ENCODE data around the gene CD244. TPM values are rescaled to one million over a fixed set of nuclear protein-coding genes. Genes with fewer than 3 reads are reported as not detected.
"Not testable (repeated sequence)": the region's sequence is repeated elsewhere in the genome, so short reads cannot be mapped to it uniquely, and the experiment has no call there.

The CD244 gene
- total RNA-seq, 3 donors from 2014 or later (not counting 1 experiment from before 2014, with no cell fraction given): 131 to 193 (median 150) TPM

DNA sequence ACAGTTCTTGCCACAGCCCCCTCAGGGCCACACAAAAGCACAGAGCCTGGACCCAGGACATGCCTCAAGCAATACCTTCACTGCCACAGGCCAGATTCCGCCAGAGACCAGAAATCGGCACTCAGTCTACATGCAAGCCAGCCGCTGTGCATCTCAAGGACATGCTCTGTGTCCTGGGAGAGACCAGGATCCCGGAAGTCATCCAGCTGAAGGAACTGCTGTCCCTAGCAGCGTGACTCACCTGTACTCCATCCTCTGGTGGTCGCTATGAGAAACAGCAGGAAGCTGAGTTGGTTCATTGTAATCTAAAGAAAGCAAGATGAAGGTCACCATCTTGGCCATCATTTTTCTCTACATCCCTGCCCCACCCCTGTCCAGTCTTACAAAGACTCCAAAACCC lies 21.9 kb upstream of the CD244 start:
- Mint-ChIP-seq H3K27me3 (ENCODE audit: low read depth in 2 of 2) (peaks cover 0 to 2% of the 10 kb centered on the region in 2 donors), H3K9me3 (no peaks in the 10 kb centered on the region), H3K27ac (no peak overlapping the region), H3K4me3 (no peak overlapping the region), H3K36me3 (no peaks in the 10 kb centered on the region), H3K4me1 (peaks cover 0 to 8% of the 10 kb centered on the region in 2 donors)
- H3K36me3 ChIP-seq (ENCODE audit: control insufficient read depth, insufficient read depth, low read length): no peaks in the 10 kb centered on the region
- no peak overlapping the region for H3K4me3 ChIP-seq (ENCODE audit: low read length)
- H3K9me3 ChIP-seq (ENCODE audit: control insufficient read depth, insufficient read depth, low read length): no peaks in the 10 kb centered on the region
- H3K4me1 ChIP-seq (ENCODE audit: control insufficient read depth, insufficient read depth, low read length): peaks cover 6% of the 10 kb centered on the region
- WGBS (ENCODE audit: insufficient coverage): 70% methylated on average over 6 of the region's 6 CpGs
- intact Hi-C loops (cut with micrococcal nuclease): no loop called here
- H3K27ac ChIP-seq (ENCODE audit: low read length): no peak overlapping the region
- DNase-seq: peak in 1 of 2 donors; percentile 33
- peak in 2 of 3 donors; percentile 42 to 47 for ATAC-seq
- TF ChIP-seq CTCF (IDR thresholded peaks at IDR 0.05): no peak
- no peaks in the 10 kb centered on the region for H3K27me3 ChIP-seq (ENCODE audit: control insufficient read depth, insufficient read depth, low read length)

DNA sequence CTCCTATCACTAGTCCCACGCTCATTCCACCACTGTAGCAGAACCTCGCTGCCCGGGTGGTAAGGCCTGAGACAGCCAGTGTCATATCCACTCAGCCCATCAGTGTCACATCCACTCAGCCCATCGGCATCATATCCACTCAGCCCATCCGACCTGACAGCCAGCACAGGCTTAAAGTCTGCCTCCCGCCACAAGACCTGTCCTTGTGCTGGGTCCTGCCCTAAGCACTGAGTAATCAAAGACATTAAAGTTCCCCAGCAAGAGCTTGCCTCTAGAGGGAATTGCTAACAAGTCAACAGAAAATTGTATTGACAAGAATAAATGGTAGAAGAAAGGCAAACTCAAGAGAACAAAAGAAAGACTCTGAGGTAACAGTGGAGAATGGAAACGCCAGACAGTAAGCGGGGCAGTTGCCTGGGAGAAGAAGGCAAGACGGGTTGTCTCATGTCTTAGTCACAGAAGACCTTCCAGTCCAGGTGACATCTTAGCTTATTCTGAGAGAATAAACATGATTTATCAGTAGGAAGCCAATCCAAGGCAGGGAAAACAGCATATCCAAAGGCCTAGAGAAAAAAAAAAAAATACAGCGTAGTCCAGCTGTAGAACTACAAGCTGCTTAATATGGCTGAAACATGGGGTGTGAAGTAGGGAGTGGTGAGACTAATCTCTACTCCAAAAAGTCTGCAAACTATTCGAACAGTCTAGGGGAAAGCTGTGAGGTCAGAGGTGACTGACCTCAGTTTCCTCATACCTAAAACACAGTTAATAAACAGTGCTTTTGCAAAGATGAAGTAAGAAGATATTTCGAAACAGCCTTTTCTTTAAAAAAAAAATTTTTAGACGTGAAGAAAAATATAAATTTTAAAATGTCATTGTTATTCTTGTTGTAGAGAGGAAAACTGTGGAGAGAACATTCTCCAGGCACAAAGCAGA lies 21.2 kb upstream of the CD244 start:
- WGBS (ENCODE audit: insufficient coverage): 90% methylated on average over 12 of the region's 13 CpGs

GRCh38 chr1:160882582-160882981 lies 19.9 kb upstream of the CD244 start:
- WGBS (ENCODE audit: insufficient coverage): no CpG with 5 or more reads among the region's 1 CpG
- no peak overlapping the region for H3K4me3 ChIP-seq (ENCODE audit: low read length)
- no peaks in the 10 kb centered on the region for H3K27me3 Mint-ChIP-seq (ENCODE audit: low read depth in 2 of 2)
- intact Hi-C loops (cut with micrococcal nuclease): no loop called here
- ATAC-seq (no peak), DNase-seq (no peak)
- TF ChIP-seq CTCF (IDR thresholded peaks at IDR 0.05): no peak
- peaks cover 13% of the 10 kb centered on the region for H3K4me1 ChIP-seq (ENCODE audit: control insufficient read depth, insufficient read depth, low read length)
- no peaks in the 10 kb centered on the region for H3K27me3 ChIP-seq (ENCODE audit: control insufficient read depth, insufficient read depth, low read length)
- no peaks in the 10 kb centered on the region for H3K36me3 ChIP-seq (ENCODE audit: control insufficient read depth, insufficient read depth, low read length)
- H3K4me3 Mint-ChIP-seq: no peak overlapping the region
- H3K27ac Mint-ChIP-seq: no peak overlapping the region
- H3K27ac ChIP-seq (ENCODE audit: low read length): no peak overlapping the region
- H3K36me3 Mint-ChIP-seq: no peaks in the 10 kb centered on the region
- peaks cover 2 to 14% of the 10 kb centered on the region in 2 donors for H3K4me1 Mint-ChIP-seq
- H3K9me3 ChIP-seq (ENCODE audit: control insufficient read depth, insufficient read depth, low read length): no peaks in the 10 kb centered on the region
- no peaks in the 10 kb centered on the region for H3K9me3 Mint-ChIP-seq

More for the DNA sequence above, 21.2 kb upstream of the CD244 start:
- no peak overlapping the region for H3K27ac Mint-ChIP-seq
- no peaks in the 10 kb centered on the region for H3K27me3 ChIP-seq (ENCODE audit: control insufficient read depth, insufficient read depth, low read length)
- no peak for TF ChIP-seq CTCF (IDR thresholded peaks at IDR 0.05)
- intact Hi-C loops (cut with micrococcal nuclease): no loop called here
- H3K36me3 Mint-ChIP-seq: no peaks in the 10 kb centered on the region
- H3K9me3 ChIP-seq (ENCODE audit: control insufficient read depth, insufficient read depth, low read length): no peaks in the 10 kb centered on the region
- DNase-seq: no peak
- H3K4me3 ChIP-seq (ENCODE audit: low read length): no peak overlapping the region
- H3K27me3 Mint-ChIP-seq (ENCODE audit: low read depth in 2 of 2): peaks cover 0 to under 1% of the 10 kb centered on the region in 2 donors
- H3K27ac ChIP-seq (ENCODE audit: low read length): no peak overlapping the region
- H3K4me1 Mint-ChIP-seq: peaks cover 0 to 12% of the 10 kb centered on the region in 2 donors
- H3K4me1 ChIP-seq (ENCODE audit: control insufficient read depth, insufficient read depth, low read length): peaks cover 10% of the 10 kb centered on the region
- ATAC-seq: no peak
- no peaks in the 10 kb centered on the region for H3K9me3 Mint-ChIP-seq
- no peak overlapping the region for H3K4me3 Mint-ChIP-seq
- no peaks in the 10 kb centered on the region for H3K36me3 ChIP-seq (ENCODE audit: control insufficient read depth, insufficient read depth, low read length)

DNA sequence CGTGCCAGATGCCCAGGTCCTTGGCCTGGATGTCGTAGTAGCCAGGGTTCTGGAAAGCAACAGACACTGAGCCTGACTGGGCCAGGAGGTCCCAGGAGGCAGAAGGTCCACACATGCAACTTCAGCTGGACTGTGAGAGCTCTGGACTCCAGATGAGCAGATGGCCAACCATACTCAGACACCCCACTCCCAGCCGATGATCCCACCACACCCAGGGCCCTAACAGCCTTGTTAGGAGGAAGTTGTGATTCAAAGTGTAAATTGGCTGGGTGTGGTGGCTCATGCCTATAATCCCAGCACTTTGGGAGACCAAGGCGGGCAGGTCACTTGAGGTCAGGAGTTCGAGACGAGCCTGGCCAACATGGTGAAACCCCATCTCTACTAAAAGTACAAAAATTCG lies 18.6 kb upstream of the CD244 start:
- H3K4me3 ChIP-seq (ENCODE audit: low read length); H3K9me3 Mint-ChIP-seq; H3K27me3 Mint-ChIP-seq (ENCODE audit: low read depth in 2 of 2); H3K36me3 ChIP-seq (ENCODE audit: control insufficient read depth, insufficient read depth, low read length); H3K36me3 Mint-ChIP-seq; ATAC-seq; H3K27ac ChIP-seq (ENCODE audit: low read length); H3K9me3 ChIP-seq (ENCODE audit: control insufficient read depth, insufficient read depth, low read length); H3K27me3 ChIP-seq (ENCODE audit: control insufficient read depth, insufficient read depth, low read length); DNase-seq; H3K27ac Mint-ChIP-seq; H3K4me3 Mint-ChIP-seq; intact Hi-C loops (cut with micrococcal nuclease): not testable (repeated sequence)
- WGBS (ENCODE audit: insufficient coverage): 92% methylated on average over 6 of the region's 7 CpGs
- peaks cover 22% of the 10 kb centered on the region for H3K4me1 ChIP-seq (ENCODE audit: control insufficient read depth, insufficient read depth, low read length)
- H3K4me1 Mint-ChIP-seq: peaks cover 14 to 21% of the 10 kb centered on the region in 2 donors
